ENCODE data around the gene SLMAP.
"Not testable (repeated sequence)": the region's sequence is repeated elsewhere in the genome, so short reads cannot be mapped to it uniquely, and the experiment has no call there.

SLMAP gene

DNA sequence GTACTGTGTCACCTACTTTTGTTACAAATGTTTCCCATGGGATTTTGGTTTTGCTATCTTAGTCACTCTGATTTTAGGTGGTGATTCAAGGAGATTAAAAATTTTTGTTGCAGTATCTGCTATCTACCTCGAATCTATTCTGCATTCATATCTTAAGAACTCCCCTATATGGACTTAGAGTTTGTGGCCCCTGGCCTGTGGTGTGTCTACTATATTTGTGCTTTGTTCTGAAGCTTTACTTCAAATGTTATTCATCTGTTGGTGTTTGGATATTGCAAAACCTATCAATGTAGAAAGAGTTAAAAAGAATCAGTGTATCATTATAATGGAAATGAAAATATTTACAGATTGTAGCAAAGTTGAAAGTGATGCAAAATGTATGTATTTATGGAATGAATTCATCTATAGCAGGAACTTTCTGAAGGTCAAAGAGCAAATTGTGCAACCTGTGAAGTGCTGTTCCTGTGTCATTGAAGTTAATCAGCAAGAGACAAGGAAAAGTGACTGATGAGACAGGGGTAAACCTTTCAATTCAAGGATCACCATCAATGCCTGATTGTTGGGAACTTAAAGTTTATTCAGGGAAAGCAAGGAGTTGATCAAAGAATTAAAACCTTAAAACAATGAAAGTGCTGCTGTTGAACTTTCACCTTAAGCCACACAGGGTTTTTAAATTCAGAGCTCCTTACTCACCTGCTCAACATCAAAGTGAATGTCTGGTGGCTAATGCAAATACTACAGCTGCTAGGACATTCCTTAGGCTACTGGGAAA, 71.0 kb downstream of the SLMAP start:
- no peak for DNase-seq (ENCODE audit: low read depth in 2 of 2)

- DNase-seq (ENCODE audit: low read depth in 2 of 2) = no peak
Measured at GRCh38 chr3:57827757-57828156, 71.6 kb downstream of the SLMAP start.

DNA sequence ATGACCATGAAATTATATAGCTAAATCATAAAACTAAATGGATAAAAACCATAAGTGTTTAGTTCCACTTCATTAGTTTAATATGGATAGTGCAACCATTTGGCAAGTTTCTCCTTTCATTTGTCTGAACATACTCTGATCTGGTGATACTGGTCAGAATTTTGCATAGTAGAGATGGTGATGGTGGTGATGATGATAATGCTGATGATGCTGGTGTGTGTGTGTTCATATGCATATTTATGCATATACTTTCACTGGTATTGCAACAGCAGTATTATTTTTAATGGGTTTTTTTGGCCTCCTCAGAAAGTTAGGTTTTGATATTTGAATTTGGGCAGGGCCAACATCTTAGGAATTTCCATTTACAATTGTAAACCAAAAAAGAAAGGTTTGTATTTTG, 76.4 kb downstream of the SLMAP start:
- DNase-seq (ENCODE audit: low read depth in 2 of 2) = no peak

DNA sequence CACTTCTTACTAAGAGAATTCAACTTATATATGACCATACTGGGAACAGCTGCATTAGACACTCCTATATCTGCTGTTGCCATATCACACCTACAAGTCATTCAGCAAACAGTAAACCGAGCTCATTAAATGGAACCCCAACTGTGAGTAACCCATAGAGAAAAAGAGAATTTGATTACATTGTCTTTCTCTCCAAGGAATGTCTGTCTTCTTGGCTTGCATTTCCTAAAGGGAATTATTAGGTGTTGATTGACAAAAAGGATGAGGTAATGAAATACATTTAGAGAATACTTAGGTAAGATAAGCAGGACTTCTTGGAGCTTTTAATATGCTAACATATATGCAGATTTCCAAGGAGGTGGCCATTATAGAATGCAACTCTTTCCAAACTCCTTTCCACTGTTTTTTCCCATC, 76.8 kb downstream of the SLMAP start:
- no peak for DNase-seq (ENCODE audit: low read depth in 2 of 2)

GRCh38 chr3:57833763-57834162, 77.7 kb downstream of the SLMAP start:
- no peak for DNase-seq (ENCODE audit: low read depth in 2 of 2)

GRCh38 chr3:57837686-57838085, 81.6 kb downstream of the SLMAP start:
- no peak for DNase-seq (ENCODE audit: low read depth in 2 of 2)

GRCh38 chr3:57838627-57839026, 82.5 kb downstream of the SLMAP start:
- DNase-seq (ENCODE audit: low read depth in 2 of 2) = no peak

DNA sequence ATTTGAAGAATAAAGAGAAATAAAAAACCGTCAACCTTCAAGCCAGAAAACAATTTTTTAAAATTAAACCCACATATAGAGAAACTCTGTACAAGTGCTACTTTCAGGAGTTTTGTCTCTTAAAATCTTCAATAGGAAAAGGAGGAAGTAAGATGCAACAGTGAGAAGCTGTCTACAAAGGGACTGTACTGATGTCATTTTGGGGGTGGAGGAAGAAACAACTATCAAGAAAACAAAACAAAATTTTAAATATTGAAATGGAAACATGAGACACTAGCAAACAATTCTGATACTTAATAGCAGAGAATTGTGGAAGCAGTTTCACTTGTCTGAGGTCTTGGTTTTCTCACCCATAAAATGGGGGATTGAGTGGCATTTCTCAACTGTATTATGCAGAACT, 84.4 kb downstream of the SLMAP start:
- DNase-seq (ENCODE audit: low read depth in 2 of 2) = no peak

DNA sequence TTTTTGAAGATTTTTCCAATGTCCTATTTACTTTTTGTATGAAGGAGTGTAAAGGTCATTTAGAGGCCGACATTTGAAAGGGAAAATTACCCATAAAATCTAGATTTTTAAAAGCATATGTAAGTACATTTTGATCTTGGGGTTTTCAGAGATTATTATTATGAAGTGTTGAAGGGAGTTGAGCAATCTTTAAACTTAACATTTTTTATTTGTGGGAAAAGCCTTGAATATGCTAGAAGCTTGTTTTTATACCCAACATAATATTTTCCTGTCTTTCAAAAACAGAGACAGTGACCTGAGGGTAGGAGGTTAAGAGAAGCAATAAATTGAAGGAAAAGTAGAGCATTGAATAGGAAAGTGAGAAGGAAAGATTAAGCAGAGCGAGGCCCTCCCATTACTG, 85.7 kb downstream of the SLMAP start:
- DNase-seq (ENCODE audit: low read depth in 2 of 2) = no peak

DNA sequence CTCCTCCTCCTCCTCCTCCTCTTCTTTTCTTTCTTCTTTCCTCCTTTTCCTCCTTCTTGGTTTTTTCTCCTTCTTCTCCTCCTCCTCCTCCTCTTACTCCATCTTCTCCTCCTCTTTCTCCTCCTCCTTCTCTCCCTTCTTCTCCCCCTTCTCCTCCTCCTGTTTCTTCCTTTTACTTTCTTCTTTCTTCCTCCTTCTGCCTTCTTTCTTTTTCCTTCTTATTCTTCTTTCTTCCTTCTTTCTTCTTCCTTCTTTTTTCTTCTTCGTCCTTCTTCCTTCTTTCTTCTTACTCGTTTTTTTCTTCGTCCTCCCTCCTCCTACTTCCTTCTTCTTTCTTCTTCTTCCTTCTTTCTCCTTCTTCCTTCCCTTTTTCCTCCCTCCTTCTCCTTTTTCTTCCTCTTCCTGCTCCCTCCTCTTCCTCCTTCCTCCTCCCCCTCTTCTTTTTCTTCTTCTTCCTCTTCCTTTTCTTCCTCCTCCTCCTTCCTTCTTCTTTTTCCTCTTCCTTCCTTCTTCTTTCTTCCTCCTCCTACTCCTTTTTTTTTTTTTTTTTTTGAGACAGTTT, 92.1 kb downstream of the SLMAP start:
- no peak for DNase-seq (ENCODE audit: low read depth in 2 of 2)

GRCh38 chr3:57851304-57851703, 95.2 kb downstream of the SLMAP start:
- no peak for DNase-seq (ENCODE audit: low read depth in 2 of 2)

DNA sequence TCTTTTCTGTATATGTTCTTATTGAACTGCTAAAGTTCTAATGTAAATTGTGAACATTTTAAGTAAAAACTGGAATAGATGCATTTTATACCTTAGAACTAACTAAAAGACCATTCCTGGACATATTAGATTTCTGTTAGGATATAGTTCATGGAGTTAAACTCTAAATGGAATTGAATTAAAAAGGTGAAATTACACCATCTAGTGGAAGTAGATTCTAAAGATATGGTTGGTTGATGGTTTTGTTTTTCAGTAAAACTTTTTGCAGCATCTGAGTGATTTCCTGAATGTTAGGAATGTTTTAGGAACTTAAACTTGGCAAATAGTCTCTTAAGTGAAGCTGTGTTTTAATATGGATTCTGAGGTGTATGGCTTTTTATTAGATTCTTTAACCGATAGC, 96.8 kb downstream of the SLMAP start:
- DNase-seq (ENCODE audit: low read depth in 2 of 2) = no peak

- DNase-seq (ENCODE audit: low read depth in 2 of 2) = no peak
Measured at GRCh38 chr3:57855281-57855680, 99.2 kb downstream of the SLMAP start.

GRCh38 chr3:57855943-57856342, 99.8 kb downstream of the SLMAP start:
- no peak for DNase-seq (ENCODE audit: low read depth in 2 of 2)

GRCh38 chr3:57856675-57857074, 100.6 kb downstream of the SLMAP start:
- DNase-seq (ENCODE audit: low read depth in 2 of 2) = no peak

GRCh38 chr3:57862894-57863293, 106.8 kb downstream of the SLMAP start:
- no peak for DNase-seq (ENCODE audit: low read depth in 2 of 2)

DNA sequence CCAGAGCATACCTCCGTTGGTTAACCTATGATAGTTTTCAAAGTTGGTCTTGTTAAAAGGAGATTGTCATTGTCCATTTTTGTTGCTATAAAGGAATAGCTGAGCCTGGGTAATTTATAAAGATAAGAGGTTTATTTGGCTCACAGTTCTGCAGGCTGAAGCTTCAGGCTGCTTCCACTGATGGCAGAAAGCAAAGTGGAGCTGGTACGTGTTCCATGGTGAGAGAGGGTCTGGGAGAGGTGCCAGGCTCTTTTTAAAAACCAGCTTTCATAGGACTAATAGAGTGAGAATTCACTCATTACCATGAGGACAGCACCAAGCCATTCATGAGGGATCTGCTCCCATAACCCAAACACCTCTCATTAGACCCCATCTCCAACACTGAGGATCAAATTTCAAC, 107.3 kb downstream of the SLMAP start:
- no peak for DNase-seq (ENCODE audit: low read depth in 2 of 2)

DNA sequence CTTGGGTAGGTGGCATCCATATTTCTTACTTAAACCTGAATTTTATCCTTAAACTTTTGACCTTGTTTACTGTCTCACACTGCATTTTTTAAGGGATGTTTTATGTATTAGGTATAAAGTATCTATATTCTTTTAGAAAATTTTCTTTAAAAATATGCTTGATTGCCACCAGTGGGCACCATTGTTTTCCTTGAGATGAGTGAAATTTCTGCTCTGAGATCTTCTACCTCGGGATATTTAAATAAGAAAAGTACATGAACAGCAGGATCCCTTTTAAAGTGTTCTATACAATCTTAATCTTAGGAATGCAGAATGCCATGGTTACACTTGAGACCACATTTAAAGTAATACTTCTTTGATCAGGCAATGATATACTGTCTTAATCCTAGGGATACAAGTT, 108.7 kb downstream of the SLMAP start:
- DNase-seq (ENCODE audit: low read depth in 2 of 2) = no peak

GRCh38 chr3:57869110-57869509, 113.0 kb downstream of the SLMAP start:
- DNase-seq (ENCODE audit: low read depth in 2 of 2) = not testable (repeated sequence)

GRCh38 chr3:57872606-57873005, 116.5 kb downstream of the SLMAP start:
- DNase-seq (ENCODE audit: low read depth in 2 of 2) = no peak

DNA sequence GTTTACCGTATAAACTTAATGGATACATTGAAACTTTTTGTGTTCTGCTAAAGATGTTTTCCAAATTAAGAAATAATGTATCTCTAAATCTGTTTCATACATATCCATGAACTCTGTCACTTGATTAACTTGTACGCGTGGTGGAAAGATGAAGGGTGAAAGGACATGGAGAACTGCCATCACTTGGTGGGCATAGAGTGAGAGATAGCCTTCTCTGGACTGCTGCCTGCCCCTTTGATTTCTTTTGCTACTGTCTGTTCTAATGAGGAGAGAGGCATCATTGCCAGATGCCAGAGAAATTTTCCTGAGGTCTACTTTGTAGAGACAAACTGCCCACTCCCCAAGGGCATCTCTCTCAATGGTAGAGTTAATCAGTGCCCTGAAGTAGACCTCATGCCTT, 120.5 kb downstream of the SLMAP start:
- DNase-seq (ENCODE audit: low read depth in 2 of 2) = no peak

- no peak for DNase-seq (ENCODE audit: low read depth in 2 of 2)
Measured at GRCh38 chr3:57877116-57877515, 121.0 kb downstream of the SLMAP start.

- not testable (repeated sequence) for DNase-seq (ENCODE audit: low read depth in 2 of 2)
Measured at GRCh38 chr3:57884436-57884835, 128.3 kb downstream of the SLMAP start.

DNA sequence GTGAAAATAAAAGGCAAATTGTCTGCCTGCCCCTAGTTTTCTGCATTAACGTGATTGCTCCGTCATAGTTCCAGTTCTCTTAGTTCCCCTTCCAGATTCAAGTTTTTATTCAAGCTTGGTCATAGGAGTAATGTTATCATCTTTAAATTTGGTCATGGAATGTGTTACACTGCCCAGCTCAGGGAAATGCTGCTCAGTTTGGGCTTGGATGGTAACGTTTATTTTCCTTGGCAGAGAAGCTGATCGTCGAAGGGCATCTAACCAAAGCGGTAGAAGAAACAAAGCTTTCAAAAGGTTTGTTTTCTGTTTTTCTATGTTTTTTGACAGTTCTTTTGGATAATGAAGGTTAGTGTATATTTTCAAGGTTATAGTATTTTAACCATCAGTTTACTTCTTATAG, 133.7 kb downstream of the SLMAP start:
- DNase-seq (ENCODE audit: low read depth in 2 of 2) = no peak
